ELR (cell line): ENCODE measurements around the gene C16orf92.

Experiments
- DNase-seq: peaks from one replicate; pipeline ENCODE4 v3.0.0-alpha.2; 2015; ENCODE audit warnings: low read depth

Gene C16orf92

GRCh38 chr16:29989111-29989858, 33.7 kb upstream of the C16orf92 start:
- DNase-seq: no peak

DNA sequence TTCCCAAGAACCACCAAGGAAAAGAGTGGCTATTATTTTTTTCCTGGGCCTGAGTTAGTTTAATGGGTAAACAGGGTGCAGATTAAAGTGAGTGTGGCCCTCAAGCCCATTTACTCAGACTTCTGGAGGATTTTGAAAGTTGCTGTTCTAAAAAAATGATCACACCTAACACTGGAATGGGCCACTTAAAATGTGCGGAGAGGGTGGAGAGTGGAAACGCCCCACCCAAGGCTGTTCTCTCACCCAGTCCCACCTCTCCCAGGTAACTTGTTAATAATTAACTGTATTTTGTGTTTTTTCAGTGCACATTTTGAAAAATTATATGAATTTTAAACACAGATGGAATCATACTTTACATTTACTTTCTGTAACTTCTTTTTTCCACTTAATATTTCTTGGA, 33.0 kb upstream of the C16orf92 start:
- DNase-seq: no peak

DNA sequence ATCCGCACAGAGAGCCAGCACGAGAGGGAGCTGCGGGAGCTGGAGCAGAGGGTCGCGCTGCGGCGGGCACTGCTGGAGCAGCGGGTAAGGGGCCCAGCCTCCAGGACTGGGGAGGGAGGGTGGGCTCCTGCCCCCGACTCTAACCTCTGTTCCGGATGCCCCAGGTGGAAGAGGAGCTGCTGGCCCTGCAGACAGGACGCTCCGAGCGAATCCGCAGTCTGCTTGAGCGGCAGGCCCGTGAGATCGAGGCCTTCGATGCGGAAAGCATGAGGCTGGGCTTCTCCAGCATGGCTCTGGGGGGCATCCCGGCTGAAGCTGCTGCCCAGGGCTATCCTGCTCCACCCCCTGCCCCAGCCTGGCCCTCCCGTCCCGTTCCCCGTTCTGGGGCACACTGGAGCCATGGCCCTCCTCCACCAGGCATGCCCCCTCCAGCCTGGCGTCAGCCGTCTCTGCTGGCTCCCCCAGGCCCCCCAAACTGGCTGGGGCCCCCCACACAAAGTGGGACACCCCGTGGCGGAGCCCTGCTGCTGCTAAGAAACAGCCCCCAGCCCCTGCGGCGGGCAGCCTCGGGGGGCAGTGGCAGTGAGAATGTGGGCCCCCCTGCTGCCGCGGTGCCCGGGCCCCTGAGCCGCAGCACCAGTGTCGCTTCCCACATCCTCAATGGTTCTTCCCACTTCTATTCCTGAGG, 32.0 kb upstream of the C16orf92 start:
- no peak for DNase-seq

DNA sequence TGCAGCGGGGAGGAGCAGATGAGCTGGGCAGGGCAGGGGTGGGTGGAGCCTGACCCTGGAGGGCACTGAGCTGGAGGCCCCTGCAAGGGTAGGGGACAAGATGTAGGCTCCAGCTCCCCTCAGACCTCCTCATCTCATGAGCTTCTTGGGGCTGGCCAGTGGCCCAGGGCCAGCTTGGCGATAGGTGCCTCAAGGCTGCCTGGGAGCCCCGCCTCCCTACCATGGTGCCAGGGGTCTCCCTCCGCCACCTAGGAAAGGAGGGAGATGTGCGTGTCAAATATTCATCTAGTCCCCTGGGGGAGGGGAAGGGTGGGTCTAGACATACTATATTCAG, 31.5 kb upstream of the C16orf92 start:
- DNase-seq: no peak

DNA sequence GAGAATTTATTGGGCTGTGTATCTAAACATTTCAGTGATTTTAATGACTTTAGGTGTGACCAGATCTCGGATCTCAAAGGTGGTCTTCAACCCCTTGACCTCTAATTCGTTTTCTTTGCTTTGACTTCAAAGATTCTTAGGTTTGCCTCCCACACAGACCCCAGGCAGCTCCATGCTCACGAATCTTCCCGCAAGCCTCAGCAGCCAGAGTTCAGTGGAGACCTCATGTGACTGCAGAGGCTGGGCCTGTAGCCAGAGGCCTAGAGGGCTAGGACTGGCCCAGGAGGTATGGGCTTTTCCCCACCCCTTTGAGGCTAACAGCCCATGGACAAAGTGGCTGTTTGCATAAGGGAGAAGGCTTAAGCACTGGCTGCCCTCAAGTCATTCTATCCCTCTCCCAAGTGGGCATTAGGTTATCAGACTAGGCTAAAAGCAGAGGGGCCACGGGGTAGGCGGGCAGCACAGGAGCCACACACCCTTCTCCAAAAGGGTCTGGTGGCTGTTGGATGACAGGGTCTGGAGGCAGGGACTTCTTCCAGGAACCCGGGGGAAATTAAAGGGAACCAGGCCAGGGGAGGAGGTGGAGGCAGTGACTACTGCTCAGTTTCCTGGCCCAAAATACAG, 30.5 kb upstream of the C16orf92 start:
- DNase-seq: no peak

DNA sequence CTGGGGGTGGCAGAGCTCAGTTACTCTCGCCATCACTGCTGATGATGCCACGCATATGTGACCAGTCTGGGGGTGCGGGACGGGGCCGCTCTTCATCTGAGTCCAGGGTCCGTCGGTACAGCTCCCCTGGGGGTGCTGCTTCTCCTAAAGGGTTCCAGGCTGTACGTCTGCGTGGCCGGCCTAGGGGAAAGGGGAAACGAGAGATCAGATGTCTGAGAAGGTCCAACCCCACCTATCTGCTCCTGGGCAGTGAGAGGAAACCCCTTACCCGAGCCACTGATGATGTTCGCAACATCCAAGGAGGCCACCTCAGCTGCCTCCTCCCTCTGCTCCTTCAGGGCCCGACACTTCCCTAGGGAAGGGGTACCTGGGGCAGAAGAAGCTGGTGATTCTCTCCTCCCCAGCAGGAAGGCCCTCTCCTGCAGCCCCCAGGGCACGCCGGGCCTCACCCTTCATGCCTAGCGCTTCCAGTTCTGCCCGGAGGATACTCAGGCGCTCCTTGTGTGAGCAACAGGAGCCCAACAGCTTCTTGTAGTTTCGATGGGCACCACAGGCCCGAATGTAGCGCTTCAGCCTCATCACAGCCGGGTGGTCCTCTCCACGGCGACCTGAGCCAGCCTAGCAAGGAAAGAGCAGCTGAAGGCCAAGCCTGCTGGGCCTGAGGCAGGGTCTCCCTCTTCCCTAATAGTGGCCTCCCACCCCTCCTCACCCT, 29.7 kb upstream of the C16orf92 start:
- no peak for DNase-seq

DNA sequence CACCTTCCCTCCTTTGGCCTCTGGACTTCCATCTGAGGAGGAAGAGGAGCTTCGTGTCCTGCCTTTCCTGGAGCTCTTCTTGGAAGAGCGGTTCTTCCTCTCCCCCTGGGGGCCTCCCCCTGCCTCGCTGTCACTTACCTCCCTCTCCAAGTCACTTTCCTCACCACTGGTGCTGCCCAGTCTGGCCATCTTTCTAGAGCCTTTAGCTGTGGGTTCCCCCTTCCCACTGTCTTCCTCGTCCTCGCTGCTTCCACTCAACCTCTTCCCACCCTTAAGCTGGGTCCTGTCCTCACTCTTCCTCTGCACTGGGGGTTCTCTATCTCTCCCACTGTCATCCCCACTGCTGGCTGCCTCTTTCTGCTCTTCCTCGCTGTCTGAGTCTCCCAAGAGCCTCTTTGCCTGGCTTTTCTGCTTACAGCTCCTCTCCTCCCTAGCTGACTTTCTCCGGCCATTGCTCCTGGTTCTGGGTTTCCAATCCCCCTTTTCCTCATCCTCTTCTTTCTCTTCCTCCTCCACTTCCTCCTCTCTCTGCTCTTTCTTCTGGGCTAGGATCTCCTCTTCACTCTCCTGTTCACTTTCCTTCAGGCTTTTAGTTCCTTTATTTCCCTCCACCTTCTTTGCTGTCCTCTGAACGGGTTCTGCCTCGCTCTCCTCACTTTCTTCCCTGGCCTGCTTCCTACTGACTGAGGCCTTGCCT, 28.9 kb upstream of the C16orf92 start:
- no peak for DNase-seq

- peak; percentile 97 for DNase-seq
These were observed 28.2 kb upstream of the C16orf92 start for GRCh38 chr16:29994600-29995323.

- DNase-seq: peak; percentile 87
These were observed 27.6 kb upstream of the C16orf92 start, which contains the start of gene HIRIP3 for GRCh38 chr16:29995324-29995910. Gene HIRIP3, minus strand, starts transcription at chr16:29995617. Its CDS starts 12 bp downstream, at chr16:29995605.

- peak; percentile 97 for DNase-seq
These were observed 26.9 kb upstream of the C16orf92 start, which contains the start of gene INO80E for GRCh38 chr16:29995911-29996765. Gene INO80E, plus strand, starts transcription at chr16:29996241. Its CDS starts 70 bp downstream, at chr16:29996311.

GRCh38 chr16:29996766-29997250, 26.2 kb upstream of the C16orf92 start:
- DNase-seq: no peak

DNA sequence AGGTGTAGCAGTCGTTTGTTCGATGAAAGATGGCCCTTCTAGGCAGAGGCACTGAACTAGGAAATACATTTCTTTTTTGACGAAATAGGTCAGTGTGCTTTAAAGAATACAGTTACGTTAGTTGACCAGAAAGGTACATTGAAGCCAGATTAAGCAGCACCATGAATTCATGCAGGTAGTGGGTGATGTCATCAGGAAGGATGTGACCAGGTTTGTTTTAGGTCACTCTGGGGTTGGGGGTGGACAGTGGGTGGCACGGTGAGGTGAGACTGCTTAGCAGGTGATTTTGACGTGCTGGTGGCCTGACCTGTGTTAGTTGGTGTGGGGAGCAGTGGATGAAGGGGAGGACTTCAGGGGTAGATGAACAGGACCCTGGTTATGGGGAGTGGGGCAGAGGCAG, 23.4 kb upstream of the C16orf92 start:
- no peak for DNase-seq

- DNase-seq: no peak
These were observed 22.0 kb upstream of the C16orf92 start for GRCh38 chr16:30000735-30001631.

DNA sequence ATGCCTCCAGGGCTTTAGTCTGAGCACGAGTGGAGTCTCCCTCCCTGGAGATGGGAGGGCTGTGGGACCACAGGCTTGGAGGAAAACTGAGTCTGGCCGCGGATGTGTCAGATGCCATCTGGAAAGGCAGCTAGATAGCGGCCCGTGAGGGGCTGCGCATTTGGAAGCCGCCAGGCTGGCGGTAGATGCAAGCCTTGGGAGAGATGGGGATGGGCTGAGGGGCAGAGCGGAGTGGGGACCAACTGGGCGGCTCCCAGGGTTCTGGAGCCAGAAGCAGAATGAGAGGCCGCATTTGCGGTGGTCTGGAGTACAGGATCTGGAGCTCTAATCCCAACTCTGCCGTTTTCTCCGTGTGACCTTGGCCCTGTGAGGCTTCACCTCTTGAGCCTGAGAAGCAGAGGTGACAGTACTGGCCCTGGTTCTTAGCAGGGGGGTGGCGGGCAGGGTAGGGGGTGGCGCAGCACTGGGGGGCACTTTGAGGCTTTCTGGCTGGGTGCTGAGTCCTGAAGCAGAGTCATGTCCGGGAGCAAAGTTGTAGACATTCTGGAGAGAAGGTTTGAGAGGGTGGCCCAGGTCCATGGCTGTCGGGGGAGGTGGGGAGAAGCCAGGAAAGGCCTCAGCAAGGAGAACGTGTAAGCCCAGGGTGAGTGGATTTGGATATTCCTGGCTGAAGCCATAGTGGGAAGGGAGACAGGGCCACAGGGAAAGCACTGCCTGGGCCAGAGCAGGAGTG, 20.2 kb upstream of the C16orf92 start:
- no peak for DNase-seq

DNA sequence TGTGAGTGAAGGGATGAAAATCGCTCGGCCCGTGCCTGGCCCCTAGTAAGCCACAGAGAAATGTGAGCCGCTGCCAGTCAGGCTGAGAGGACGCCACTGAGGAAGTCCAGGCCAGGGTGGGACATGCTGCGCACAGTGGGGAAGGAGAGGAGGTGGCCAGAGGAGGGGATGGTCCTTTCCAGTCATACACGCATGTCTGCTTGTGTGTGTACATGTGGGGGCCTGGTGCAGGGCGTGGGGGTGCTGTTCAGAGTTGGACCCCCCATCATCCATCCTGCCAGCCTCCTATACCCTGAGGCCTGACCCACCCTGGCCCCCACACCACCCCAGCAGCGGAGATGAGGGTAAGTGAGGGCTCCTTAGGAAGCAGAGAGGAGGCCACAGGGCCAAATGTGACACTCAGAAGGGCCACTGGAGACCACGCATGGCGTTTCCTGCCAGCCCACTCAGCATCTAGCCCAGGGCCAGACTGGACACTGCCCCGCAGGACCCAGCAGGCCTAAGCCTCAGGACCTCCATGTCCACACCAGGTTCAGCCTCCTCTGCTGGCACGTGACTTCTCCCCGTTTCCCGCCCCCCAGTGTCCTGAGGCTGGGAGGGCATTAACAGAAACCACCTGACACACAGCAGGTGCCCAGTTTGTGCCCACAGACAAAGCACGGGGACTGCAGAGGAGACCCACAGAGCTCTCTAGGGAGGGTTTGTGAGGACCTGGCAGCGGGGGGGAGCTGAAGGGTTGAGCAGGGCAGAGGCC, 19.2 kb upstream of the C16orf92 start:
- DNase-seq: no peak

- DNase-seq: no peak
These were observed 18.6 kb upstream of the C16orf92 start for GRCh38 chr16:30004424-30004776.

- no peak for DNase-seq
These were observed 18.2 kb upstream of the C16orf92 start for GRCh38 chr16:30004811-30005242.
